Transverse colon (tissue), 4 donors: ENCODE data around the gene WSB2. TPM values are rescaled to one million over a fixed set of nuclear protein-coding genes. Genes with fewer than 3 reads are reported as not detected.
"Not testable (repeated sequence)": the region's sequence is repeated elsewhere in the genome, so short reads cannot be mapped to it uniquely, and the experiment has no call there.

ENCODE experiments used
- DNase-seq: peaks from one replicate; pipeline ENCODE4 v3.0.0-alpha.2; 2019
- H3K27ac ChIP-seq, 4 donors: fragments of 200-600 bp; sonication (generic); 2 replicates each; pipeline ENCODE4 v1.5.1; 2016 to 2018; ENCODE audit warnings: inconsistent platforms in 4 of 4
- H3K27me3 ChIP-seq: fragments of 200-600 bp; sonication (generic); 2 replicates; pipeline ENCODE4 v1.5.1; 2017; ENCODE audit warnings: inconsistent platforms
- H3K36me3 ChIP-seq, 4 donors: fragments of 200-600 bp; sonication (generic); 2 replicates each; pipeline ENCODE4 v1.5.1; 2017 to 2019; ENCODE audit warnings: inconsistent platforms in 4 of 4
- H3K4me1 ChIP-seq, 4 donors: fragments of 200-600 bp; sonication (generic); 2 replicates each; pipeline ENCODE4 v1.5.1; 2017 to 2020; ENCODE audit warnings: inconsistent platforms in 4 of 4
- H3K4me3 ChIP-seq, 4 donors: fragments of 200-600 bp; sonication (generic); 1 replicate in 1 of 4; 2 replicates in 3 of 4; pipeline versions ENCODE4 v1.5.1 to v1.6.1; 2017 to 2019; ENCODE audit warnings: inconsistent platforms in 4 of 4
- H3K9me3 ChIP-seq, 2 donors: fragments of 200-600 bp; sonication (generic); 2 replicates each; pipeline ENCODE4 v1.5.1; 2017 to 2019; ENCODE audit warnings: inconsistent platforms in 2 of 2
- EP300 ChIP-seq: sonication (generic); formaldehyde crosslinking; IDR thresholded peaks from one replicate; pipeline ENCODE4 v1.6.1; 2017; ENCODE audit warnings: antibody characterized with exemption, low read depth
- POLR2A ChIP-seq: fragments of 450-650 bp; IDR thresholded peaks from one replicate; pipeline ENCODE4 v1.6.1; 2016; ENCODE audit warnings: antibody characterized with exemption, mild to moderate bottlenecking, moderate library complexity
- POLR2AphosphoS5 ChIP-seq, 3 donors: sonication (generic); formaldehyde crosslinking; IDR thresholded peaks; one replicate each; pipeline ENCODE4 v1.6.1; 2016; ENCODE audit warnings: antibody characterized with exemption in 3 of 3
- WGBS, 2 donors: methylation state at CpG; one replicate each; pipeline ENCODE4 v1.1.5; 2018; ENCODE audit warnings: low coverage in 1 of 2; 5-methylcytosine and 5-hydroxymethylcytosine counted together
- in situ Hi-C, 4 donors: fragments of 200-750 bp; cut with MboI; loops; one replicate each; pipeline versions ENCODE4 v1.15.0 to v1.15.1; 2017; ENCODE audit warnings: low sequenced_read_pairs in 3 of 4, low pct_ligation_motif_present in 1 of 4, low pct_unique_long_range_greater_than_20kb in 1 of 4
- intact Hi-C: fragments of 100-400 bp; cut with DNase I; formaldehyde crosslinking; loops from one replicate; pipeline ENCODE4 v1.15.1; 2023; ENCODE audit warnings: low total_unique reads
- total RNA-seq, 4 donors: library from RNA; depleted of rRNA; stranded (reverse); fragments of >200 nt; gene quantifications; one replicate each; pipeline ENCODE4 v1.1.0, GENCODE V29; 2016
- TF ChIP-seq, protein P1 (sequence below), 5 experiments: fragments of 200-600 bp in 3 of 5; fragments of 450-650 bp in 2 of 5; sonication (generic) in 3 of 5; IDR thresholded peaks; 1 replicate in 2 of 5; 2 replicates in 3 of 5; pipeline ENCODE4 v1.5.1; 2016 to 2017; ENCODE audit warnings: antibody characterized with exemption in 5 of 5, inconsistent platforms in 3 of 5, mild to moderate bottlenecking in 2 of 5, moderate library complexity in 1 of 5

Gene WSB2
- total RNA-seq, 4 donors from 2014 or later: 110 to 193 (median 130) TPM

- H3K27me3 ChIP-seq: no peaks in the 10 kb centered on the region
- no peak overlapping the region for H3K27ac ChIP-seq
- H3K4me3 ChIP-seq: no peak overlapping the region
- H3K4me1 ChIP-seq: no peaks in the 10 kb centered on the region
- peaks cover 0 to 55% (median 27%) of the 10 kb centered on the region in 4 donors for H3K36me3 ChIP-seq
- 96% methylated on average over 3 to 5 of the region's 5 CpGs for WGBS, 2 donors
- intact Hi-C loops: no loop called here
- no peak for DNase-seq
- no peaks in the 10 kb centered on the region for H3K9me3 ChIP-seq
- TF ChIP-seq, protein P1, sequence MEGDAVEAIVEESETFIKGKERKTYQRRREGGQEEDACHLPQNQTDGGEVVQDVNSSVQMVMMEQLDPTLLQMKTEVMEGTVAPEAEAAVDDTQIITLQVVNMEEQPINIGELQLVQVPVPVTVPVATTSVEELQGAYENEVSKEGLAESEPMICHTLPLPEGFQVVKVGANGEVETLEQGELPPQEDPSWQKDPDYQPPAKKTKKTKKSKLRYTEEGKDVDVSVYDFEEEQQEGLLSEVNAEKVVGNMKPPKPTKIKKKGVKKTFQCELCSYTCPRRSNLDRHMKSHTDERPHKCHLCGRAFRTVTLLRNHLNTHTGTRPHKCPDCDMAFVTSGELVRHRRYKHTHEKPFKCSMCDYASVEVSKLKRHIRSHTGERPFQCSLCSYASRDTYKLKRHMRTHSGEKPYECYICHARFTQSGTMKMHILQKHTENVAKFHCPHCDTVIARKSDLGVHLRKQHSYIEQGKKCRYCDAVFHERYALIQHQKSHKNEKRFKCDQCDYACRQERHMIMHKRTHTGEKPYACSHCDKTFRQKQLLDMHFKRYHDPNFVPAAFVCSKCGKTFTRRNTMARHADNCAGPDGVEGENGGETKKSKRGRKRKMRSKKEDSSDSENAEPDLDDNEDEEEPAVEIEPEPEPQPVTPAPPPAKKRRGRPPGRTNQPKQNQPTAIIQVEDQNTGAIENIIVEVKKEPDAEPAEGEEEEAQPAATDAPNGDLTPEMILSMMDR (IDR thresholded peaks at IDR 0.05): no peak
- TF ChIP-seq POLR2A: no peak
- no peak for TF ChIP-seq EP300
- no peak for TF ChIP-seq POLR2AphosphoS5 (IDR thresholded peaks at IDR 0.05)
- in situ Hi-C loops: no loop called here
Measured at GRCh38 chr12:118029166-118029565, 31.8 kb downstream of the WSB2 start.

GRCh38 chr12:118025168-118025567 lies 35.8 kb downstream of the WSB2 start:
- in situ Hi-C loops: no loop called here

GRCh38 chr12:118023301-118023860 lies 37.6 kb downstream of the WSB2 start:
- TF ChIP-seq POLR2AphosphoS5 (IDR thresholded peaks at IDR 0.05) (no peak), EP300 (no peak), POLR2A (no peak)
- TF ChIP-seq, protein P1 (IDR thresholded peaks at IDR 0.05): no peak
- no peak overlapping the region for H3K27ac ChIP-seq
- DNase-seq: no peak
- H3K4me1 ChIP-seq: no peaks in the 10 kb centered on the region
- no peaks in the 10 kb centered on the region for H3K9me3 ChIP-seq
- no peak overlapping the region for H3K4me3 ChIP-seq
- no peaks in the 10 kb centered on the region for H3K27me3 ChIP-seq
- in situ Hi-C loops (no loop called here), intact Hi-C loops (no loop called here)
- WGBS, 2 donors: 91% methylated on average over 9 of the region's 9 CpGs; no CpG with 5 or more reads in 1 of the 2 donors
- H3K36me3 ChIP-seq: peaks cover 0 to 42% (median 15%) of the 10 kb centered on the region in 4 donors

More at GRCh38 chr12:118025168-118025567, 35.8 kb downstream of the WSB2 start:
- Histone ChIP-seq H3K9me3 (no peaks in the 10 kb centered on the region), H3K4me1 (no peaks in the 10 kb centered on the region), H3K27me3 (no peaks in the 10 kb centered on the region), H3K4me3 (no peak overlapping the region), H3K27ac (no peak overlapping the region), H3K36me3 (peaks cover 0 to 38% (median 17%) of the 10 kb centered on the region in 4 donors)
- DNase-seq: no peak
- intact Hi-C loops: no loop called here
- TF ChIP-seq, protein P1 (IDR thresholded peaks at IDR 0.05): no peak
- TF ChIP-seq POLR2AphosphoS5 (IDR thresholded peaks at IDR 0.05): no peak
- TF ChIP-seq EP300: no peak
- TF ChIP-seq POLR2A: no peak
- 75 to 80% methylated on average over 1 to 4 of the region's 4 CpGs for WGBS, 2 donors

DNA sequence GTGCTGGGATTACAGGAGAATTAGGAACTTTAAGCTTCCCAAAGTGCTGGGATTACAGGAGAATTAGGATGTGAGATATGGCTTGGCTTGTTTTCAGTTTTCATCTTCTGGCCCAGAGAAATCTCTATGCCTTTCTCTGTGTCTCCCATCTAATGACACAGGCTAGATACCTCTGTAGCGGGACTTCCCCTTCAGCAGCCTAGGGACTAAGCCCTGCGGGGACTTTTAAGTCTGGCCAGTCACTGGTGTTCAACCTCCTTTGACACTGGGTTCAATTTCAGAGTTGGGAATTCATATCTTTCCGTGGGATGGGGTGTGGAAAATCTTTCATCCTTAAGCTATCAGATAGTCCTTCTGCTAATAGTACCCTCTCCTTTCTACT lies 38.3 kb downstream of the WSB2 start:
- TF ChIP-seq POLR2A: no peak
- no peak for TF ChIP-seq POLR2AphosphoS5 (IDR thresholded peaks at IDR 0.05)
- H3K4me1 ChIP-seq: peaks cover 0 to 4% (median 2%) of the 10 kb centered on the region in 4 donors
- peaks cover 0 to 38% (median 15%) of the 10 kb centered on the region in 4 donors for H3K36me3 ChIP-seq
- no peaks in the 10 kb centered on the region for H3K9me3 ChIP-seq
- WGBS, 2 donors: 98% methylated on average over 3 of the region's 3 CpGs; no CpG with 5 or more reads in 1 of the 2 donors
- in situ Hi-C loops: no loop called here
- DNase-seq: no peak
- intact Hi-C loops: no loop called here
- no peak overlapping the region for H3K4me3 ChIP-seq
- H3K27me3 ChIP-seq: no peaks in the 10 kb centered on the region
- H3K27ac ChIP-seq: no peak overlapping the region

DNA sequence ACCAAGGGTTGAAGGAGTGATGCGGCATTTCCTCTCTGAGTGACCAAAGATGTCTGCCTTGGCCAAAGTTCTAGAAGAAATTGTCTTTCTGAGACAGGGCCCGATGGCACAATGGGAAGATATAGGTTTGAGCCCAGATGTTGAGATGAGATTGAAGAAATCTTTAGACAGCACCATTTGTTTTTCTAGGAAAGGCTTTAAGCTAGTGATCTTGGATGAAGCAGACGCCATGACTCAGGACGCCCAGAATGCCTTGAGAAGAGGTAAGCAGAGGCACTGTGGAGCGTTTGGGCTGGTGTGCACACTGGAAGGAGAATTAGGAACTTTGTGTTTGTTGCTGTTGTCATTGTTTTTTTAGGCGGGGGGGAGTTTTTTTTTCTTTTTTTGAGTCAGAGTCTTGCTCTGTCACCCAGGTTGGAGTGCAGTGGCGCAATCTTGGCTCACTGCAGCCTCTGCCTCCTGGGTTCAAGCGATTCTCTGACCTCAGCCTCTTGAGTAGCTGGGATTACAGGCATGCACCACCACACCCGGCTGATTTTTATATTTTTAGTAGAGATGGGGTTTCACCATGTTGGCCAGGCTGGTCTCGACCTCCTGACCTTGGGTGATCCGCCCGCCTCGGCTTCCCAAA lies 38.8 kb downstream of the WSB2 start:
- in situ Hi-C loops, H3K9me3 ChIP-seq, H3K27ac ChIP-seq, DNase-seq, intact Hi-C loops, H3K27me3 ChIP-seq, H3K4me3 ChIP-seq, H3K4me1 ChIP-seq: not testable (repeated sequence)
- WGBS, 2 donors: 79 to 95% methylated on average over 6 to 13 of the region's 13 CpGs
- peaks cover 0 to 35% (median 15%) of the 10 kb centered on the region in 4 donors for H3K36me3 ChIP-seq
